ENCODE measurements around the gene CWC27.

The CWC27 gene, protein sequence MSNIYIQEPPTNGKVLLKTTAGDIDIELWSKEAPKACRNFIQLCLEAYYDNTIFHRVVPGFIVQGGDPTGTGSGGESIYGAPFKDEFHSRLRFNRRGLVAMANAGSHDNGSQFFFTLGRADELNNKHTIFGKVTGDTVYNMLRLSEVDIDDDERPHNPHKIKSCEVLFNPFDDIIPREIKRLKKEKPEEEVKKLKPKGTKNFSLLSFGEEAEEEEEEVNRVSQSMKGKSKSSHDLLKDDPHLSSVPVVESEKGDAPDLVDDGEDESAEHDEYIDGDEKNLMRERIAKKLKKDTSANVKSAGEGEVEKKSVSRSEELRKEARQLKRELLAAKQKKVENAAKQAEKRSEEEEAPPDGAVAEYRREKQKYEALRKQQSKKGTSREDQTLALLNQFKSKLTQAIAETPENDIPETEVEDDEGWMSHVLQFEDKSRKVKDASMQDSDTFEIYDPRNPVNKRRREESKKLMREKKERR

DNA sequence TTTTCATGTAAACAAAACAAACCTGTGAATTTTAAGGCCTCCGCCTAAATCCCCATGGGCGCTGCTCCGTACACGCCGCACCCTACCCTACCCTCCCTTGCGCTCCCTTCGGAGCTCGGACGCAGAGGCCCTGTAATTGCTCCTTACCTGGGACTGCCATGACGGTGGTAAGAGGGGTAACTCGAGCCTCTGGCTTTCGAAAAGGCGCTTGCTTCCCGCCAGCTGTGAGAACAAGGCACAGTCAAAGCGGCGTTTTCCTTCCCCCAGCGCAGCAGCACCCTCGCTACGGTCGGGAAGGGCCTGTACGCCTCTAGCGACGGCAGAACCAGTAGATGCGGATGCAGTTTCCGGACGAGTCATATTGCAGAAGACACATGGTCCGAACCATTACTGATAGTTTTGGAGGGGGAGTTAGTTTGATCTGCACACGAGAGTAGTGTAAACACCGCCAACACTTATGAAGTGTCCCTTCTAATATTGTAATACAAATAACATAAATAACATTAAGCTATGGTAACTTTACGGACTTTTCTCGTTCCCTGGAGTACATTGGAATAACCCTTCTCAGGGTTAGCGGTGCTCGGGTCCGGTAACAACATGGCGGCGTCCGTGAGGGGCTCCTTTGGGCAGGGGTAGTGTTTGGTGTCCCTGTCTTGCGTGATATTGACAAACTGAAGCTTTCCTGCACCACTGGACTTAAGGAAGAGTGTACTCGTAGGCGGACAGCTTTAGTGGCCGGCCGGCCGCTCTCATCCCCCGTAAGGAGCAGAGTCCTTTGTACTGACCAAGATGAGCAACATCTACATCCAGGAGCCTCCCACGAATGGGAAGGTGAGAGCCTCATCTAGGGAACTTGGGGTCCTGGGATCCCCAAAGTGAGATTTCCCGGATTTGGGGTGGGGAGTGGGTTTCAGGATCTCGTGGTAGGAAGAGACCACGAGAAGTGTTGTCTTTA lies at the start of gene CWC27, which contains the start of gene SREK1IP1:
TSS of gene CWC27 (plus strand) at position 573 of the 955 bp plus-strand sequence. CDS start at position 790, 217 bp downstream.
TSS of gene SREK1IP1 (minus strand) at position 334 of the 955 bp plus-strand sequence. CDS start at position 160, 174 bp downstream.
- DNase-seq (ENCODE audit: low read depth in 2 of 2): peak; percentile 55 to 74

DNA sequence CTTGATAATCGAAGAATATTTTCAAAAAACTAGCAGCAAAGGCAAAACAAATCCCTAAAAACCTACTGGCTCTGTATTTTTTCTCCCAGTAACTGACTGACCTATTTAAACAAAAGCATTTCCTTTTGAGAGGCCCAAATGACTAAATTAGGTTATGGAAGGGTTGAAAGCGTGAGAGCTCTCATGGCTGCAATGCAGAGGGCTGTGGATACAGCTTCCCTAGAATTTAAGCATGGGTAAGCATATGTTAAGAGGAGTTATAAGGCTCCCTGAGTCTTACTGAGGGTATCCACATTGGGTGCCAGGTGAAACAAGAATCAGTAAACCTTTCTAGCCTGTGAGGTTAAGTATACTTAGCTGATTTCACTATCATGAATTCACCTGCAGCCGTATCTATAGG lies 46.1 kb upstream of the CWC27 start:
- no peak for DNase-seq (ENCODE audit: low read depth in 2 of 2)

DNA sequence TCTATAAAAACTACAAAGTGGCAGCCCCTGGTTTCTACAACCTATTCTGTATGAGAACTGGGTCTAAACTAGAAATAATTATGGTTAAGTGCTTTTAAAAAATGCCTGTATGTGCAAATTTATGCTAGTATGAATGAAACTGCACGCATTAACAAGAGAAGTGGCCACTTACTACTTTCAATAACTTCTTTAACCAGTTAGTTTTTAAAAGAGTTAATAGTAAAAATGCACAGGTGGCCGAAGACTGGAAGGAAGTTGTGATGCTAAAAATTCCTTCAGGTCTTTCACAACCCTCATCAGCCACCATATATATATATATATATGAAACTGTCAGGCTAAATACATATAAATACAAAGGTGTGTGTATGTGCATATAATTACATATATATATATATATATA lies 41.6 kb upstream of the CWC27 start:
- DNase-seq (ENCODE audit: low read depth in 2 of 2): no peak

DNA sequence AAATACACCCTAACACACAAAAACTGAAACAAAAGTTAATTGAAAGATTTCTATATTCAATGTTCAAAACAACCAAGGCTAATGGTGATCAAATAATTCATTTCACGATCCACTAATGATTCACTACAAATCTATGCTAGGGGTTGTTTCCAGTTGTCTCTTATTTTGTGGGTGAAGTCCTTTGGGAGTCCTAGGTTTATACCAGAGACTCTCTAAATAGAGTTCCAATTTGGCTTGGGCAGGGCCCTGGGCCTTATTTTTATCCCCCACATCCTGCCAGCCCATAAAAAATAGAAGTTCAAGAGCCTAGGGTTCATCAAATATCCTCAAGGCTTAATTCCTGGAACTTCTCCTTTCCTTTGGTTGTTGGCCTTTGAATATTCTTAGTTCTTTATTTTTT lies 26.3 kb upstream of the CWC27 start:
- no peak for DNase-seq (ENCODE audit: low read depth in 2 of 2)

DNA sequence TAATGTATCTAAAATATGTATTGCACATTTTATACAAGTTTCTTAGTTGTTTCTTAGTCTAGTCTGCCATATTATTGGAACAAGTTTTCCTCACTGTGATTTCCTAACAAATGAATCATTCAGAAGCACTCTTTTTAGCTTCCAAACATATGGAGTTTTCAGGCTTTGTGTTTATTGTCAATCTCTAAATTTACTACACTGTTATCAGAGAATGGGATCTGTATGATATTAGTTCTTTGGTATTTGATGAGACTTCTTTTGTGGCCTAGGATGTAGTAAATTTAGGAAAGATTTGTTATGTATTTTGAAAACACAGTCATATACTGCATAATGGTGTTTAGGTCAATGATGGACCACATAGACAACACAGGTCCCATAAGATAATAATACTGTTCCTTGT lies 25.9 kb upstream of the CWC27 start:
- DNase-seq (ENCODE audit: low read depth in 2 of 2): no peak

DNA sequence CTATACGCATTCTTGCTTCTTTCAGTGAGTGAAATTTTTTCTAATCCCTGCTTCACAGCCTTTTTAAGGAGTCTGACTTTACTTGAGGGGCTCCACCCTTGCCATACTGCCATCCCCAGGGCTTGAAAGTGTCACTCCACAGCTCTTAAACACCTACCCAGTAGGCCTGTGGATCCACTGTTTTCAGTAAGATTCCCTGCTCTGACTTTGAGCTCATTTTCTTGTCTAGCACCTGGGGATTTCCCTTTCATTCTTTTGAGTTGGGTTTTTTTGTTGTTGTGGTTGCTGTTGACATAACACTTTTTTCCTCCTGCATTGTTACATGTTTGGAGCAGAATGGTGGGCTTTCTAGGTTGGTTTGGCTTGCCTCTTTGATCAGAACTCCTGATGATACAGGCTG lies 23.8 kb upstream of the CWC27 start:
- DNase-seq (ENCODE audit: low read depth in 2 of 2): no peak

DNA sequence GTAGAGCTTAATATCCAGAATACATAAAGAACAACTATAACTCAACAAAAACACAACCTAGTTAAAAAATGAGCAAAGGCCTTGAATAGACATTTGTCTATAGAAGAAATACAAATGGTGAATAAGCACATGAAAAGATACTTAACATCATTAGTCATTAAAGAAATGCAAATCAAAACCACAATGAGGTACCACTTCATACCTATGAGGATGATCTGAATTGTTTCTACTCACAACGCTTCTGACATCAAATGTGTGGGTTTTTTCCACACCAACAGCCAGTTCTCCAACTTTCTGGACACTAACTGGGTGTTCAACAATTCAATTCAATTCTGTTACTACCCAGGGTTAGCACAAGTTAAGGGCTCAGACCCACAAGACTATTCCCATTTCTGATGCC lies 22.3 kb upstream of the CWC27 start:
- no peak for DNase-seq (ENCODE audit: low read depth in 2 of 2)

DNA sequence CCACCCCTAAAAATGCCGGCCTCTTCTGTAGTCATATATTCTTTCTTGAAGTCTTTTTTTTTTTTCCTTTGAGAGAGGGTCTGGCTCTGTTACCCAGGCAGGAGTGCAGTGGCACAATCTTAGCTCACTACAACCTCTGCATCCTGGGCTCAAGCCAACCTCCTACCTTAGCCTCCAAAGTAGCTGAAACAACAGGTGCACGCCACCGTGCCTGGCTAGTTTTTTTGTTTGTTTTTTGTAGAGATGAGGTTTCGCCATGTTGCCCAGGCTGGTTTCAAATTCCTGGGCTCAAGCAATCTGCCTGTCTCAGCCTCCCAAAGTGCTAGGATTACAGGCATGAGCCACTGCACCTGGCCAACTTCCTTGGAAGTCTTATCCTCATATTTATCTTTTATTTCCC lies 19.3 kb upstream of the CWC27 start:
- no peak for DNase-seq (ENCODE audit: low read depth in 2 of 2)

DNA sequence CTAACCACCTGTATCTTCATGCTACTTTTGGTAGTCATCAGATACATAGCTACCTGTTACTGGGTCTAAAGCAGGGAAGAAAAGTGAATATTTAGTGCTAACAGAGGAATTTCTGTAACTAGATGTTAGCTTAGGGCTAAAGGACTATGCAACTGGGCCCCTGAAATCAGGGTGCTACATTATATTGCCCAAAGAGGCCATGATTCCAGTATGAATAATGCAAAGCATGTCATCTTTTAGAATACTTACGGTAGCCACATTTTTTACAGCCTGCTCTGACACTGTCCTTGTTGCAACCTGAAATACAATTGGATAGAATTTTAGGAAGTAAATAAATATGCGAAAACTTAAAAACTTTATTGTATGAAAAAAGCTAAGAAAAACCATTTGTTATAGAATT lies 14.7 kb upstream of the CWC27 start:
- no peak for DNase-seq (ENCODE audit: low read depth in 2 of 2)

DNA sequence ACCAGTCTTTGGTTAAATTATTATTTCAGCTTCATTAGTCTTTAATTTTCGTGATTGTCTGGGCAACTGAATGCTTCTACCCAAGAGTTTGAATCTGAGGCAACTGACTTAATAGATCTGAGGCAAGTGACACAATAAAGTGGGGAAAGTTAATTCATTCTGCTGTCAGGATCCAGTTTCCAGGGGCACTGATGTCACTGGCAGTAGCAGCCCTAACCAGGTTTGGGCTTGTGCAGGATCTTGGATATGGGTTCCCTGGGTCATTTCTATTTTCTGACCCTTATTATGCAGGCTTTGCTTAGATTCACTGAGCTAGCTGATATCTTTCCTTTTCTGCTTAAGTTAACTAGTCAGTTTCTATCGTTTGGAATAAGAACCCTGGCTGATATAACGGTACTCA lies 9.8 kb upstream of the CWC27 start:
- no peak for DNase-seq (ENCODE audit: low read depth in 2 of 2)

DNA sequence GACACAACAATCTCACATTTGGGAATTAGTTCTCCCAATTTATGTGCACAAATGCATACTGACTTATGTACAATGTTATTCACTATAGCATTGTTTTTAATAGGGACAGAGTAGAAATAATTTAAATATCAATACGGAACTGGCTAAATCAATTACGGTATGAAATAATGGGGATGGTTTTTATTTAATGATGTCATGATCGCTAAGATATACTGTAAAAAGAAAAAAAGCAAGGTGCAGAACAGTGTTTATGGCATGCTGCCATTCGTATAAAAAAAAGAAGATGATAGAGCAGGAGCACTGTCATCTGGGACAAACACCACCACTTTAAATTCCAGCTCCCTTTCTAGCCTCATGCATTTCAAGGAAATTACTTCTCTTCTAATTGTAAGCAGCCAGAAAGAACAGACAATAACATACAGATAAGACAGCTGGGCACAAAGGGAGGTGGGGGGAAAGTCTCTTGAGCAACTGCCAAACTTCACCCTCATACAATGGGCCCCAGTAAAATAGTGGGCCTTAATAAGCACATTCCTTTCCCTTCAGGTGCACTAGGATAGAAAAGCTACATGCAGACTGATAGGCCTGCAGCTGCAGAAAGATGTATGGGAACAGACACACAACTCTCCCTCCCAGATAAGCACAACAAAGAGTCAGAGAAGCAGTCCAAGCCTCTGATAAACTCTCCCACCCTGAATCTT lies 8.6 kb upstream of the CWC27 start:
- DNase-seq (ENCODE audit: low read depth in 2 of 2): no peak

DNA sequence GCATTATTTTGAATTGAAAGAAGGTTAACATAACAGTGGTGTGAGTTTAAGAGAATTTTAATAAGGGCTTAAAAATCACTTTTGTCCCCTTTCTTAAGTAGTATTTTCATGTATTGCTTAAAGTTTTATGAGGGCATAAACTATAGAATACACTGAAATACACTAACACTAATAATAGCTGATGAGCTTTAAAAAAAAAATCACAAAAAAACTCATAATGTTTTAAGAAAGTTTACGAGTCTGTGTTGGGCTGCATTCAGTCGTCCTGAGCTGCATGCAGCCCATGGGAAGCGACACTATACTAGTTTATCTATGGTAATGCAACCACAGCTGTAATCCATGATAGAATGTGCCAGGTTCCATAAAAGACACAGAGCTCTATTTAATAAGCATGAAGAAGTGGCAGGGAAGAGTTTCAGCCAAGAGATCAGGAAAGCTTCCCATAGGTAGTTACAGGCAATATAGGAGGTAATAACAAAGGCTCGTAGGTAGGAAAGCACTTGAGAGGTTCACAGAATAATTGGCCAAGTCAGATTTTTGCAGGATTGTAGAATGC lies 4.7 kb upstream of the CWC27 start:
- DNase-seq (ENCODE audit: low read depth in 2 of 2): no peak

DNA sequence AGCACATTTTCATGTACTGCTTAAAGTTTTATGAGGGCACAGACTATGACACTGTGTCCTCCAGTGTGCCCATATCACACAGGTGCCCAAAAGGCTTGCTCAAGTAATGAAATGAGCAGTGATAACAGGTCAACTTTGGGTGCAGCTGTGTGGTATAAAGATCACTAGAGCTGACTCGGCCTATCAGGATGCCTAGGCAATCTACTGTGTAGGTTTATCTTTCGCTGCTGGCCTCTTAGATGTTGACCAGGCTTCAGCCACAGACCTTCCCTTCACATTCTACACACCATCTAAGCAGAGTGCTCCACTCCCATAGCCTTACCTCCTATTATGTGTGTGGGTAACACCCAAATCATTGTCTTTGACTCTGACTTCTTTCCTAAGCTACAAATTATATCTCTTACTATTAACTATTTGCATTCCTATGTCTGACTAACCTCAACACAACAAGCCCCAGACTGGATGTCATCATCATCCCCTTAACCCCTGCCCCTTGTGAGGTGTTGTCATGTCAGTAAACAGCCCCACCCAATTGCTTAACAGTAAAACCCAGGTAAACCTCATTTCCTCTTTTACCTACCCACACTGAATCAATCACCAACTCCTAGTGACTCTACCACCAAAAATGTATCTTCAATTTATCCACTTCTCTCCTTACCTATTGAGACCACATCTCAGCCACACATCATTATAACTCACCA lies 2.8 kb upstream of the CWC27 start:
- DNase-seq (ENCODE audit: low read depth in 2 of 2): no peak

DNA sequence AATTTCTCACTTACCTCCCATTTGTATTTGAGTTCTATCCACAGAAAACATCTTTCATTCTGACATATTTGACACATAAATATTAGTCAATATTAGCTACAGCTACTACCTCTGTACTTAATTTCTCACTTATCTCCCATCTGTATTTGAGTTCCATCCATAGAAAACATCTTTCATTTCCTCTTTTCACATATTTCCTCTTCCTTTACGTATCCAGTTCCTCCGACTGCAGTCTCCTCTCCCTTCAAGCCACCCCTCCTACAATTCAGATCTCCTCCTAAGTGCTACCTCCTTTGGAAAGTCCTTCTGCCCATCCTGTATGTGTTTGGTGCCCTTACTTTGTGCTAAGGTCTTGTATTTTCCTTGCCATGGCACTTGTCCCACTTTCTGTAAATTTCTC lies 1.8 kb upstream of the CWC27 start:
- DNase-seq (ENCODE audit: low read depth in 2 of 2): no peak

DNA sequence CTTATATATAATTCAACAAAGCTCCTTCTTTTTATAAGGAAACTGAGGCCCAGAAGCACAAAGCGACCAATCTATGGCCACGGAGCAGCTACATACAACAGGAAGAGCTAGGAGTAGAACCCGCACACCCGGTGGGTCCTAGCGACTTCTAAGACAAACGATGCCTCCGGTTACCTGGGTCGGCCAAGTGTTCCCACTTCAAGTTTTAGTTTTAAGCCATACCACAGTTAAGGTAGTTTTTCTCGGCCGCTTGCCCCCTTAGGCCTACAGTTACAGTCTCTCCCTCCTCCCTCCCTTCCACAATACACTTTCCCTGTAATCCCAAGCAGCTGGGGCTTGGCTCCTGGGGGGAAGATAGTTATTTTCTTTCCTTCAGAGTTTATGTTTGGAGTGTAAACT lies 772 bp upstream of the CWC27 start:
- DNase-seq (ENCODE audit: low read depth in 2 of 2): no peak

DNA sequence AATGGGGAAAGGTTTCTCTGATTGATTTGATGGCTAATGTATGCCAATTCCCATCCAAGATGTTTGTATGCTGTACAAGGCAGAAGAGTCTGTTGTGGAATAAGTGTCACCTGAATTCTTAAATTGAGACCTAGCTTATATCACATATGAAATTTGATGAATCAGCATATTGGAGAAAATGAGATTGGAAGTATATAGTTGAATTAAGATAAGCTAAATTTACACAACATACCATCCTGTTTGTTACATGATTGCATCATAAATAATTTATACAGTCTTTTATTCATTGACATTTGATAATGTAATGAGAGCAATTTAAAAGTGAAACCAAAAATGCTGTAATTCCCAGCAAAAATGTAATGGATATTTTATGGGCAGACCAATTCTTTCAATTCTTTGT lies 1.1 kb downstream of the CWC27 start:
- no peak for DNase-seq (ENCODE audit: low read depth in 2 of 2)

DNA sequence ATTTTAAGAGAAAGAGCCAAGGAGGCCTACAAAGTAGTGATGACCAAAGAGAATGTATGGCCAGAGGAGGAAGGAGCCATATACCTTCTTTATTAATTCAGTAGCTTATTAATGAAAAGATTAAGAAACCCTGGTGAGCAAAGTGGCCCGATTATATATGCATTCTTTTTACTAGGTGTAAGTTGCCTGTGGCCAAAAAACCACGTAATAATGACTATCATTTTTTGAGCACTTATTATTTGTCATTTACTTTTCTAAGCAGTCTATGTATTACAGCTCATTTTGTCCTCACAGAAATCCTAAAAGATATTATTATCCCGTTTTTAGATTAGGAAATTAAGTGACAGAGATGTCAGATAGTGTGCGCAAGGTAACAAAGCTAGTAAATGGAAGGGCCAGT lies 3.0 kb downstream of the CWC27 start:
- DNase-seq (ENCODE audit: low read depth in 2 of 2): no peak

DNA sequence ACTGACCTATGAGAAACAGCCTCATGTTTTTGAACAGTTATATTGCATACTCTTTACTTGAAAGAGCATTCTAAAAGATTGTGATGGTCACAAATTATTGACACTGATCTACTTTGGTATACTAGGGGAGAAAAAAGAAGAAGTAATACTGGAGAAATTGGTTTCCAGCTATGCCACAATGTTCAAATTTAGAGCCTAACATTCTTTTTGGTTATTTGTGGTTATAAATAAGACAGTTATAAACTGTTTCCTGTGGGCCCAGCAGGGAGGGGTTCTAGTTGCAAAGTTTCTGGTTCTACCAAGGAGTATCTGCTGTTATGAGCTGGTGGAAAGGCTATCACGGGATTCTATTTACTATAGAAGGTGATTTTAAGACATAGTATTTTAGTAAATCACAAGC lies 4.8 kb downstream of the CWC27 start:
- DNase-seq (ENCODE audit: low read depth in 2 of 2): no peak

DNA sequence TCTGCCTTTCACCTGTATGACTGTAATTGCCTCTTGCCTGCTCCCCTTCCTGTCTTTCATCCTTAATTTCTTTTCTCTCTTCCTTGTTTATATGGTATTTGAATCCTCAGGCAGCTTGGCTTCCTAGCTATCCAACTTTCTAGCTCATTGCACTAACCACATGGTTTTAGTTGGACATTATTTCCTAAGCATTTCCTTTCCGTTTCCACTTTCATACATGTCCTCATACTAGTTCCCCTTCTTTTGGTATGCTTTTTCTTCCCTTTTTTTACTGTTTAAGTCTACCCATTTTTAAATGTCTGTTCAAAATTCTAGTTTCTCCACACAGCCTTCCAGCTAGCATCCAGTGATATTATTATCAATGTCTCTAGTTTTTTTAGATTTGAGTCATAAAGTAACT lies 6.6 kb downstream of the CWC27 start:
- no peak for DNase-seq (ENCODE audit: low read depth in 2 of 2)

DNA sequence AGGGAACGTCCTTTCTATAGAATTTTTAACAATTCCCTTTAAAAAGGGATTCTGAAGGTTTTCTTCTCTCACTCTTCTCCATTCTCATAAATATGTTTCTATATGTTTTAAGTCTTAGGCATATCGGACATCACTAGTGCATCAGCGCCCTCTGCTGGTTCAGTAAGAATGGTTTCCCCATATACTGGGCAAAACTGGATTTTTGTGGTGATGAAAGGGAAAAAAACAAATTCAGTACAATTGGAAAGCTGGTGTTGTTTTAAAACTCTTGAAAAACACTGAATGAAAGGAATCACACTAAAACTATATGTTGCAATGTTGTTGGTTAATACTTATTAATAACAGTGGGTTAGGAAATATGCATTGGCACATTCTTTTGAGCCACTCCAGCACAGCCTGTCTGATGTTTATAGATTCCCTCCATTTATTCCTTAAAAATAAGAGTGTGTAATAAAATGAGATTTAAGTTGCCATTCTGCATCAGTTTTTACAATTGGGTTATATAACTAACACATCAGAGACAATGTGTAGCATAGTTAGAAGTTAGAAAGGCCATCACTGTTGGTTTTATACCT lies 15.8 kb downstream of the CWC27 start:
- DNase-seq (ENCODE audit: low read depth in 2 of 2): peak; percentile 4 to 36

DNA sequence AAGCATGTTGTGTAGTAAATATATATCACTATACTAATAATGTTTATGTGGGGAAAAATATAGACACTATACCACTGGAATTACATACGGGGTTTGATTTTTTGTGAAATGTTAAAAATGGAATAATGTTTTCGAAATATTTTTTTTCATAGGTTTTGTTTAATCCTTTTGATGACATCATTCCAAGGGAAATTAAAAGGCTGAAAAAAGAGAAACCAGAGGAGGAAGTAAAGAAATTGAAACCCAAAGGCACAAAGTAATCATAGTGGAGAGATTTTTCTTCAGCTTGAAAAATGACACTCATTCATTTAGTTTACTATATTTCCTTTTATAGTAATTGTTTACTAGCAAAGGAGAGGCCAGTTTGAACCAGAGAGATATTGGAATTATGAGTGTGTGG lies 17.6 kb downstream of the CWC27 start:
- DNase-seq (ENCODE audit: low read depth in 2 of 2): no peak

All from stimulated activated CD8-positive, alpha-beta memory T cell treated with anti-CD3 and anti-CD28 coated beads, Interleukin-15, amount 100 ng/mL, for 4 hours (primary cell).